Astrocyte of the spinal cord (primary cell): ENCODE measurements around the gene GTF2H3.
A peak's percentile ranks its signal among the peaks of the same experiment; 100 is the strongest.

Source experiments
- DNase-seq: peaks from one replicate; pipeline ENCODE4 v3.0.0; 2011; ENCODE audit warnings: low read depth, low spot score
- H3K4me3 ChIP-seq: 2 replicates; pipeline ENCODE4 v1.5.1; 2011; ENCODE audit warnings: low read depth, mild to moderate bottlenecking, low read length, moderate library complexity
- CTCF ChIP-seq: IDR thresholded peaks from 2 replicates; pipeline ENCODE4 v1.5.1; 2012; ENCODE audit warnings: low read depth, mild to moderate bottlenecking, low read length, inconsistent platforms
- in situ Hi-C: cut with HindIII; loops from 2 replicates; pipeline ENCODE4 v1.10.0; 2017; ENCODE audit warnings: low sequenced_read_pairs

GTF2H3 gene

GRCh38 chr12:123614531-123614930 lies 19.1 kb upstream of the GTF2H3 start:
- no peak overlapping the region for H3K4me3 ChIP-seq
- in situ Hi-C loops, result no loop called here
- no peak for TF ChIP-seq CTCF
- no peak for DNase-seq

- DNase-seq, result no peak
- no peak overlapping the region for H3K4me3 ChIP-seq
- no peak for TF ChIP-seq CTCF
- in situ Hi-C loops, result no loop called here
These were observed 16.5 kb upstream of the GTF2H3 start for GRCh38 chr12:123617144-123617543.

GRCh38 chr12:123617580-123617979 lies 16.0 kb upstream of the GTF2H3 start:
- no peak for TF ChIP-seq CTCF
- H3K4me3 ChIP-seq, result no peak overlapping the region
- in situ Hi-C loops, result no loop called here
- DNase-seq, result no peak

- no peak for DNase-seq
These were observed 12.5 kb upstream of the GTF2H3 start for GRCh38 chr12:123621101-123621500.

GRCh38 chr12:123621619-123622530 lies 11.8 kb upstream of the GTF2H3 start:
- TF ChIP-seq CTCF, result no peak
- H3K4me3 ChIP-seq, result no peak overlapping the region
- in situ Hi-C loops, result no loop called here
- no peak for DNase-seq

More at GRCh38 chr12:123621101-123621500, 12.5 kb upstream of the GTF2H3 start:
- H3K4me3 ChIP-seq, result no peak overlapping the region
- in situ Hi-C loops, result no loop called here
- TF ChIP-seq CTCF, result no peak

GRCh38 chr12:123634142-123634561 lies 523 bp downstream of the GTF2H3 start:
- TF ChIP-seq CTCF, result no peak
- DNase-seq, result no peak
- in situ Hi-C loops, result no loop called here

More at GRCh38 chr12:123634142-123634561, 523 bp downstream of the GTF2H3 start:
- H3K4me3 ChIP-seq, result peak overlapping the region; percentile 96
